K562 (cell line): Measurements from ENCODE around the gene TAC3.

ENCODE experiments used
- CTCF ChIP-seq, 3 experiments: IDR thresholded peaks in 2 of 3; conservative IDR thresholded peaks in 1 of 3; 2 replicates each; pipeline ENCODE4 v1.5.1; 2011 to 2012; ENCODE audit warnings: low read length in 3 of 3, mild to moderate bottlenecking in 3 of 3, control low read depth in 2 of 3, improper control_type of control experiment in 1 of 3, inconsistent platforms in 1 of 3, low read depth in 1 of 3, mixed read lengths in 1 of 3, moderate library complexity in 1 of 3; ENCODE audit not compliant: insufficient read depth in 2 of 3
- HMG20A ChIP-seq: fragments of 450-650 bp; formaldehyde crosslinking; conservative IDR thresholded peaks from 2 replicates; pipeline ENCODE4 v1.4.0; 2020; ENCODE audit warnings: mild to moderate bottlenecking, mixed read lengths
- NRF1 ChIP-seq, 2 experiments: fragments of 450-650 bp; IDR thresholded peaks in 1 of 2; conservative IDR thresholded peaks in 1 of 2; 2 replicates each; pipeline ENCODE4 v1.6.1; 2014; ENCODE audit warnings: mild to moderate bottlenecking in 2 of 2
- ZNF311 ChIP-seq: fragments of 250-450 bp; sonication (Bioruptor Pico); IDR thresholded peaks from 2 replicates; pipeline ENCODE4 v1.4.0; 2020; ENCODE audit warnings: mild to moderate bottlenecking, moderate library complexity

DNA sequence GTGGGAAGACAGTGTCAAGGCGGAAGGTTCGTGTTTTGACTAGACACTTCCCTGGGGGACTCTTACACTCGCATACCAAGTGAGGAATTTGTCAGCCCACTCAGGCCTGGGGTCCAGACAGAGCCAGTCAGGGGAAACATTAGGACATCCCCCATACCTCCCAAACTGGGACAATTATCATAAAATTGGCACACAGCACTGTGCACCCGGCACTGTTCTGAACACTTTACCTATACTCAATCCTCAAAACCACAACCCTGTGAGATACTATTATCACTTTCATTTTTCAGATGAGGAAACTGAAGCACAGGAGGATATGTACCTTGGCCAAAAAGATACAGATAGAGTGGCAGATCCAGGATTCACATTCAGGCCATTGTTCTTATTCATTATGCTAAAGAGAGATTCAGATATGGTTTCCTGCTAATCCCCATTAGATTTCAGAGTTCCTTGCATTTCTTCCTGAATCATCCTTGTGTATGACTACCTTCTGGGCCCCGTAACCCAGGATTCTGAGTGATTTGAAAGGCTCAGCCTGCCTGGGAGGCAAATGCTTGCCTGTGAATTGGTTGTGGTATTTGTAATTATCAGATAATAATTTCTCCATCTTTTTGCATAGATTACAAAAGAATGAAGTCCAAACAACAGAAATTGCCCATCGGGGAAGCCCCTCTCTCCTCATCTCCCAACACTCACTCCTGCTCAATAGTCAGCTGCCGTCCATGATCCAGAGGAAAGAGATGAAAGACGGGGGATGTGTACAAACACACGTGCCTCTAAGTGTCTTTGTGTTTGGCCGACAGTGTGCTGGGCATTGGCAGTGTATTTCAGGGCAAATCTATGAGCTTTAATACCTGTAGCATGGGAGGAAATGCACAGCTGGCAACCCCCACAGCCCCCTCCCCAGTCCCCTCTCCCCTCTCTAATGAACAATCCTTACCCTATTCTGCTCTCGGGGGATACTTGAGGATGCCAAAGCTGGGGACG lies 4.6 kb downstream of the TAC3 start:
- no peak for TF ChIP-seq HMG20A
- no peak for TF ChIP-seq NRF1 (conservative IDR thresholded peaks at IDR 0.05 in 1 of 2, IDR thresholded peaks at IDR 0.05 in 1 of 2)
- TF ChIP-seq CTCF (IDR thresholded peaks at IDR 0.05 in 2 of 3, conservative IDR thresholded peaks at IDR 0.05 in 1 of 3; ENCODE audit: insufficient read depth in 2 of 3, low read depth in 1 of 3, low read length in 3 of 3) = no peak
- no peak for TF ChIP-seq ZNF311 (CRISPR knock-in tag)
